Erythroblast (primary cell): ENCODE data around the gene KCNRG.

ENCODE experiments used
- GATA1 ChIP-seq: IDR thresholded peaks from 2 replicates; pipeline ENCODE4 v1.6.1; 2011; ENCODE audit warnings: low read depth, mild to moderate bottlenecking, control low read depth, low read length, moderate library complexity
- POLR2A ChIP-seq: IDR thresholded peaks from 2 replicates; pipeline ENCODE4 v1.6.1; 2011; ENCODE audit warnings: mild to moderate bottlenecking, low read length

DNA sequence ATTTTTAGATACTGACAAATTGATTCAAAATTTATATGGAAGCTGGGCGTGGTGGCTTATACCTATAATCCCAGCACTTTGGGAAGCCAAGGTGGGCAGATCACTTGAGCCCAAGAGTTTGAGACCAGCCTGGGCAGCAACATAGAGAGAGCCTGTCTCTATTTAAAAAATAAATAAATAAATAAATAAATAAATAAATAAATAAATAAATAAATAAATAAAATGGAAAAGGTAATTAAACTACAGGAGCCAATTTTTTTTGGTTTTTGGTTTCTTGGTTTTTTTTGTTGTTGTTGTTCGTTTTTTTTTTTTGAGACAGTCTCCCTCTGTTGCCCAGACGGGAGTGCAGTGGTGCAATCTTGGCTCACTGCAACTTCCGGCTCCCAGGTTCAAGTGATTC lies 47.8 kb upstream of the KCNRG start:
- TF ChIP-seq POLR2A (no peak), GATA1 (no peak)
